SK-N-DZ (cell line): ENCODE data around the gene SYMPK.

Source experiments
- DNase-seq: peaks from one replicate; pipeline ENCODE4 v3.0.0-alpha.2; 2015; ENCODE audit warnings: low spot score

The SYMPK gene

GRCh38 chr19:45866400-45867176, 3.6 kb upstream of the SYMPK start:
- no peak for DNase-seq

GRCh38 chr19:45865269-45865948, 2.5 kb upstream of the SYMPK start:
- DNase-seq: no peak

- no peak for DNase-seq
Measured at GRCh38 chr19:45864629-45865082, 1.7 kb upstream of the SYMPK start.

- DNase-seq: no peak
Measured at GRCh38 chr19:45863840-45864628, 1.1 kb upstream of the SYMPK start, which contains the start of gene FOXA3. TSS of gene FOXA3 (plus strand) at chr19:45864326. CDS start at chr19:45864457, 131 bp downstream.

GRCh38 chr19:45863335-45863839, 440 bp upstream of the SYMPK start:
- no peak for DNase-seq

GRCh38 chr19:45862271-45862563, 730 bp downstream of the SYMPK start:
- DNase-seq: no peak

- no peak for DNase-seq
Measured at GRCh38 chr19:45860359-45861259, 2.3 kb downstream of the SYMPK start.

GRCh38 chr19:45854167-45854778, 8.7 kb downstream of the SYMPK start:
- no peak for DNase-seq

GRCh38 chr19:45852983-45853382, 10.0 kb downstream of the SYMPK start:
- DNase-seq: no peak

- no peak for DNase-seq
Measured at GRCh38 chr19:45852145-45852750, 10.7 kb downstream of the SYMPK start.

GRCh38 chr19:45848922-45849321, 14.0 kb downstream of the SYMPK start:
- no peak for DNase-seq

- no peak for DNase-seq
Measured at GRCh38 chr19:45847663-45848062, 15.3 kb downstream of the SYMPK start.

GRCh38 chr19:45842198-45842597, 20.7 kb downstream of the SYMPK start:
- no peak for DNase-seq

- DNase-seq: no peak
Measured at GRCh38 chr19:45834970-45835369, 28.0 kb downstream of the SYMPK start.

- DNase-seq: no peak
Measured at GRCh38 chr19:45828945-45829344, 34.0 kb downstream of the SYMPK start.

- DNase-seq: no peak
Measured at GRCh38 chr19:45828523-45828922, 34.4 kb downstream of the SYMPK start.

- DNase-seq: no peak
Measured at GRCh38 chr19:45827459-45828093, 35.4 kb downstream of the SYMPK start.

- DNase-seq: no peak
Measured at GRCh38 chr19:45826934-45827333, 36.0 kb downstream of the SYMPK start.
